NCI-H1930 (cell line): Measurements from ENCODE around the gene MCOLN3.
"Not testable (repeated sequence)": the region's sequence is repeated elsewhere in the genome, so short reads cannot be mapped to it uniquely, and the experiment has no call there.

Experiments used
- DNase-seq, 2 experiments: peaks; one replicate each; lab custom pipeline; 2025; lab: John Stamatoyannopoulos, UW

Gene MCOLN3

GRCh38 chr1:84991097-84991920 lies 57.0 kb downstream of the MCOLN3 start:
- no peak for DNase-seq

- no peak for DNase-seq
Measured at GRCh38 chr1:84988588-84988987, 59.7 kb downstream of the MCOLN3 start.

DNA sequence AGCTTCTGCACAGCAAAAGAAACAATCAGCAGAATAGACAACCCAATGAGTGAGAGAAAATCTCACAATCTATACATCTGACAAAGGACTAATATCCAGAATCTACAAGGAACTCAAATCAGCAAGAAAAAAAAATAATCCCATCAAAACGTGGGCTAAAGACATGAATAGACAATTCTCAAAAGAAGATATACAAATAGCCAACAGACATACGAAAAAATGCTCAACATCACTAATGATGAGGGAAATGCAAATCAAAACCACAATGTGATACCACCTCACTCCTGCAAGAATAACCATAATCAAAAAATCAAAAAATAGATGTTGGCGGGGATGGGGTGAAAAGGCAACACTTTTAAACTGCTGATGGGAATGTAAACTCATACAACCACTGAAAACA lies 61.7 kb downstream of the MCOLN3 start:
- DNase-seq = not testable (repeated sequence)

GRCh38 chr1:84985365-84985764 lies 62.9 kb downstream of the MCOLN3 start:
- DNase-seq = no peak

GRCh38 chr1:84982395-84982794 lies 65.9 kb downstream of the MCOLN3 start:
- DNase-seq = no peak

DNA sequence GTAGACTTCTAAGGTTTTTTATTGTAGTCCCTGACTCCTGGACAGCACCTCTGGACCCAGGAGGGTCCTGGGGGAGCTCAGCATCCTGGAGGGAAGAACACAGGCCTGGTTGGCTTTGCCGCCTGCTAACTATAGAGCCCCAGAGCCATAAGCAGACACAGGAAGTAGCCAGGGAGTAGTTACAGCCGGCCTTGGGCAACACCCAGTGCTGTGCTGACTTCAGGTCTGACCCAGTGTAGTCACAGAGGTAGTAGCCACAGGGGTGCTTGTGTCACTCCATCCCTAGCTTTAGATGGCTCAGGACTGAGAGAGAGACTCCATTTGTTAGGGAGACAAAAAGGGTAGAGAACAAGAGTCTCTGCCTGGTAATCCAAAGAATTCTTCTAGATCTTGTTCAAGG lies 73.3 kb downstream of the MCOLN3 start:
- no peak for DNase-seq

DNA sequence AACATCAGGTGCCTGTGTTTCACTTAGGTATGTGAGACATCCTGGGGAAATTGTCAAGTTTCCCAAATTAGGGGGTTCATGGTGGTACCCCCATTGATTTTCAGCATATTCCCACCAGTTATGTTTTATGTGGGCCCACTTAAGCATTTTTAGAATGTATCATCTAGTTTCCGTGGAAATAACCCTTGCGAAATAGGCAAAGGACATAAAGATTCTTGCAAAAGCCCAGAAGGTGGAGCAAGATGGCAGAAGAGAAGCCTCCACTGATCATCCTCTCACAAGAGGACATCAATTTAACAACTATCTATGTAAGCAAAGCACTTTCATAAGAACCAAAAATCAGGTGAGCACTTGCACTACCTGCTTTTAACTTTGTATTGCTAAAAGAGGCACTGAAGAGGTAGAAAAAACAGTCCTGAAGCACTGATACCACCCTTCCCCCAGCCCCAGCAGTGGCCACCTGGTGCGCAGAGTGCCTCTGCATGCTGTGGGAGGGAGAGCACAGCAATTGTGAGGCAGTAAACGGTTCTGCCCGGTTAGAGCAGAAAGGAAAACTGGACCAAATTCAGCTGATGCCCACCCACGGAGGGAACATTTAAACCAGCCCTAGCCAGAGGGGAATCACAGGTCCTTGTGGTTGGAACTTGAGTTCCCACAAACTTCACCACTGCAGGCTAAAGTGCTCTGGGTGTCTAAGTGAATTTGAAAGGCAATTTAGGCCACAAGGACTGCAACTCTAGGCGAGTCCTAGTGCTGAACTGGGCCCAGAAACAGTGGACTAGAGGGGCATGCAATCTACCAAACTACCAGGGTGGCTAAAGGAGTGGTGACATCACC lies 74.6 kb downstream of the MCOLN3 start:
- no peak for DNase-seq

GRCh38 chr1:84972377-84972987 lies 75.8 kb downstream of the MCOLN3 start:
- DNase-seq = no peak

GRCh38 chr1:84971957-84972356 lies 76.3 kb downstream of the MCOLN3 start:
- no peak for DNase-seq

DNA sequence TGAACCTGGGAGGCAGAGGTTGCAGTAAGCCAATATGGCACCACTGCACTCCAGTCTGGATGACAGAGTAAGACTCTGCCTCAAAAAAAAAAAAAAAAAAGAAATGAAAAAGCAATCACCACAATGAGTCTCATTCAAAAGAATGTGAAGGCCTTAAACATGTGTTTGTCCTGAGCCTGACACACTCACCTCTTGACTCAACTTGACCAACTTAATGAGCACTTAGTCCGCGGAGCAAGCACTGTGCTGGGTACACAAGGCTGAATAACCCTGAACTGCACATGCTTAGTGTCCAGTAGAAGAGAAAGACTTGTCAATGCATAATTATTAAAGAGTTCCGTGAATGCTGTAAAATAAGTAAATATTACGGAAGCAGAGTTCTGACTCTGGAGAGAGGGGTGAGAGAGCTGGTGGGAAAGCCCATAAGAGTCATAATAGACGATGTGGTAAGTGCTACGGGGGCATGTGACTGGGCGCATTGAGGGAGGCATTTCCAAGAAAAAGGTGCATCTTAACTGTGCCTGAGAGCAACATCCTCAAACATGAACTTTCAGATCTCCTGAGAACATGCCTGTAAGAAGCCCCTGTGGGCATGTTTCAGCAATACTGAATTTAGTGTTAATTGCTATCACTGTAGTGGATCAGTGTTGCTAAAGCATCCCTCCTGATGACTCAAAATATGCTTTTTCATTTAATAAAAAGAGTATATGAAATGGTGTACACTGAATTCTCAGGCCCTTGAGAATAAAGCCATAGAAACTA lies 78.6 kb downstream of the MCOLN3 start:
- no peak for DNase-seq

- no peak for DNase-seq
Measured at GRCh38 chr1:84968865-84969264, 79.4 kb downstream of the MCOLN3 start.

DNA sequence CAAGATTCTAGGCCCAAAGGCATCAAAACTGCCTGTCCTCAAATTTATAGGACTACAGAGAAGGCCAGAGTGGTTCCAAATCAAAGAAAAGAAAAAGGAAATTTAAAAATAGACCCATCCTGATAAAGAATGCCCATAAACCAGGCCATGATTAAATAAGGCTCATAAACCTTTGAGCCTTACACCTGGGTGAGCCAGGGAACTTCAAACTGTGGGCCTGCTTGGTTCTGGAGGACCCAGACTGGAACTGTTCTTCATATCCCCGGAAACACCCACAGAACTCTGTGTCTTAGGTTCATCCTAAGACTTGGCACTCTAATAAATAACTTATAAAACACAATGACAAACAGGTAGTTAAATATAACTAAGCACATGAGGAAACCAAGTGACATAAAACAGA lies 80.2 kb downstream of the MCOLN3 start:
- no peak for DNase-seq
